A673 (cell line): ENCODE measurements around the gene KMT2C.
"Not testable (repeated sequence)": the region's sequence is repeated elsewhere in the genome, so short reads cannot be mapped to it uniquely, and the experiment has no call there.

ENCODE experiments used
- EZH2 ChIP-seq: fragments of 200-600 bp; sonication (generic); IDR thresholded peaks from 2 replicates; pipeline ENCODE4 v1.6.1; 2017; ENCODE audit warnings: borderline replicate concordance, low read depth, mild to moderate bottlenecking, mixed read lengths, antibody characterized with exemption, low read length; ENCODE audit not compliant: poor library complexity, severe bottlenecking
- TF ChIP-seq, protein P1 (sequence below): fragments of 300-800, 200-600 bp; sonication (generic); conservative IDR thresholded peaks from 2 replicates; pipeline ENCODE4 v1.5.1; 2017; ENCODE audit warnings: low read depth, mild to moderate bottlenecking, antibody characterized with exemption, low read length, moderate library complexity, mixed read lengths

DNA sequence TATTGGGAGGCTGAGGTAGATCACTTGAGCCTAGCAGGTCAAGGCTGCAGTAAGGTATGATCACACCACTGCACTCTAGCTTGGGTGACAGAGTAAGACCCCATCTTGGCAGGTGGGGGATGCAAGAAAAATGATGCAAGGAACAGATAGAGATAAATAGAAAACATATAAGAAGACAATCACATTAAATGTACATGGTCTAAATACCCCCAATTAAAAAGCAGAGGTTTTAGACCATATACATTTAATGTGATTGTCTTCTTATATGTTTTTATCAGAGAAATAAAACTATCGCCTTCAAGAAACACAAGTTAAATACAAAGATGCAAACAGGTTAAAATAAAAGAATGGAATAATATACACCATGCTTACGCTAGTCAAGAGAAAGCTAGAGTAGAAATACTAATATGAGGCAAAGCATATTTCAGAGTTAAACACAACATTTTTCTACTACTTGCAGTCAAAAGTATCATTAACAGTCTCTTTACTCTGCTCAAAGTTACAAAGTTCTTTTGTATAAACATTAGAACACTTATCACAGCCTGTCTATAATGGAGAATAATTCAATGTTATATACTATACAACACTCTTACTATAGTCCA, 136.2 kb downstream of the KMT2C start:
- TF ChIP-seq, protein P1, sequence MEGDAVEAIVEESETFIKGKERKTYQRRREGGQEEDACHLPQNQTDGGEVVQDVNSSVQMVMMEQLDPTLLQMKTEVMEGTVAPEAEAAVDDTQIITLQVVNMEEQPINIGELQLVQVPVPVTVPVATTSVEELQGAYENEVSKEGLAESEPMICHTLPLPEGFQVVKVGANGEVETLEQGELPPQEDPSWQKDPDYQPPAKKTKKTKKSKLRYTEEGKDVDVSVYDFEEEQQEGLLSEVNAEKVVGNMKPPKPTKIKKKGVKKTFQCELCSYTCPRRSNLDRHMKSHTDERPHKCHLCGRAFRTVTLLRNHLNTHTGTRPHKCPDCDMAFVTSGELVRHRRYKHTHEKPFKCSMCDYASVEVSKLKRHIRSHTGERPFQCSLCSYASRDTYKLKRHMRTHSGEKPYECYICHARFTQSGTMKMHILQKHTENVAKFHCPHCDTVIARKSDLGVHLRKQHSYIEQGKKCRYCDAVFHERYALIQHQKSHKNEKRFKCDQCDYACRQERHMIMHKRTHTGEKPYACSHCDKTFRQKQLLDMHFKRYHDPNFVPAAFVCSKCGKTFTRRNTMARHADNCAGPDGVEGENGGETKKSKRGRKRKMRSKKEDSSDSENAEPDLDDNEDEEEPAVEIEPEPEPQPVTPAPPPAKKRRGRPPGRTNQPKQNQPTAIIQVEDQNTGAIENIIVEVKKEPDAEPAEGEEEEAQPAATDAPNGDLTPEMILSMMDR = not testable (repeated sequence)
- TF ChIP-seq EZH2 = not testable (repeated sequence)
